GM19372 (cell line): Measurements from ENCODE around the gene KIF5A.
A peak's percentile ranks its signal among the peaks of the same experiment; 100 is the strongest.
"Not testable (repeated sequence)": the region's sequence is repeated elsewhere in the genome, so short reads cannot be mapped to it uniquely, and the experiment has no call there.

ENCODE experiments used
- ATAC-seq: cut with Tn5 transposase; IDR thresholded peaks from one replicate; pipeline ENCODE4 v1.9.1; 2021; ENCODE audit warnings: mild to moderate bottlenecking, low read depth, moderate library complexity; ENCODE audit not compliant: unreplicated experiment

Gene KIF5A

DNA sequence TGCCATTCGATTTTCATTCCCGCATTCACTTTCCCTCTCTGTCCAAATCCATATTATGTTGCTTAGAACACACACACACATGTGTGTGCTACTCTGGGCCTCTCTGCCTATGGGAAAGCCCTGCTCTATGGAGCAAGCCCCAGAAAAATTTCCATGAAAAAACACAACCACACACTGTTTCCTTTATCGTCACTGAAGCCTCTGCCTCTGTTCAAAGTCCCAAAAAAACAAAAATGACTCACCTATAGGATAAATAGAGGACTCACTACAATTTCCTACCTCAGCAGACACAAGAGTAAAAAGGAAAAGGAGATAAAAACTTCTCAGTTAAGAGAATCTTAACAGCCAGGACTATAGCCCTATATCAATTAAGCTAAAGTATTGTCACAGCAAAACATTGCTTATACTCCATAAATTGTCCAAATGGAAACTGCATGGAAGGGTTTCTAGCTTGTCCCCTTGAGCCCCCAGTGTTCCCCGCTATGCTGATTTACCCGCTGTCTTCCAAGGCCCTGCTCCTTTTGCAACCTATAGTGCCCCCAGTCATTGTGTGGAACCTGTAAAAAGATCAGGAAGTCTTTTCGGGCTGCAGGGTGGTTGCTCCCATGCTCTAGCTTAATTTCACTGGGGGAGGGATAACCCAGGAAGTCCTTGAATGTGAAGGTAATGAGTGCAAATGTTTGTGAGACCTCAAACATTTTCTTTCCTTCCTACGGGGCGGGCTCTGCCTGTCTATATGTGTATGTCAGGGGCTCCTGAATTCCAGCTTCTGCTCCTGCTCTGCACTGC lies 30.0 kb downstream of the KIF5A start:
- no peak for ATAC-seq

DNA sequence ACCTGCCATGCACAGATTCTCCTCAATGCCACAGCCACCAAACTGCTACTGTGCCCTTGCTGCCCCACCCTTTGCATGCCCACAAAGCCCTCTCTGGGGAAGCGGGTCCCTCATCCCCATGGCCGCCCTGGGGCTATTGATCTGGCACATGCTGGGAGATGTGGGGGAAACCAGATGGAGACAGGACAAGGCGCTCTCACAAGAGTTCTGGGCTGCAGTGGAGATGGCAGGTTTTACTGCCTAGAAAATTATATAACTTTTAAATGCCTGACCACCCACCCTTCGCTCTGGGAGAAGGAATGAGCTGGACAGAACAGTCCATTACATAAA lies 30.6 kb downstream of the KIF5A start:
- no peak for ATAC-seq

DNA sequence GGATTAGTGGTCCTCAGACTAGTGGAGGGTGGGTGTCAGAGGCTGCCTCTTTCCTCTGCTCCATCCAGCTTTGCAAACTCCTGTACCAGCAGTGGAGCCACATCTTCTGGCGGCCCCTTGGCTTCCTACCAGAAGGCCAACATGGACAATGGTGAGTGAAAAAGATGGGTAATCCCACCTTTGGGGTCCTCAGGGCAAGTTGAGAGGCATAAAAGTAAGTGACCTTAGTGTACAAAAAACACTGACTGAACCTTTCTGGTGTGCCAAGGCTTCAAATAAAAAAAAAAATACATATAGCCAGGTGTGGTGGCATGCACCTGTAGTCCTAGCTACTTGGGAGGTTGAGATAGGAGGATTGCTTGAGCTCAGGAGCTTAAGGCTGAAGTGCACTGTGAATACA lies 32.0 kb downstream of the KIF5A start:
- no peak for ATAC-seq

DNA sequence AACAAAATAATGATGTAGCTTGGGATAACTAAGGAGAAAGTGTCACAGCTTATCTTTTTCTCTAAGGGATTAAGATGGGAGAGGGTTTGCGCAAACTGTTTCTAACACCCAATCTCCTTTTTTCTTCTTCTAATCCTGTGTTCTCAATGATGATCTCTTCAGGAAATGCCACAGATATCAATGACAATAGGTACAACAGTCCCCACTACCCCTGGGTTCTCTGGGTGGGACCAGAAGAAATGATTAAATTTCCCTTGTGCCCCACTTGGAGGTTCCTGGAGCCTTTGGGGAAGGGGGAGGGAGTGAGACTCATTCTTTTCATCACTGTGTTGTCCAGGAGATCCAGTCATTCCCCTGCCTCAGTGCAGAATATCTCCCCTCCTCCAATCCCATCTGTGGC lies 32.6 kb downstream of the KIF5A start:
- ATAC-seq, result no peak

DNA sequence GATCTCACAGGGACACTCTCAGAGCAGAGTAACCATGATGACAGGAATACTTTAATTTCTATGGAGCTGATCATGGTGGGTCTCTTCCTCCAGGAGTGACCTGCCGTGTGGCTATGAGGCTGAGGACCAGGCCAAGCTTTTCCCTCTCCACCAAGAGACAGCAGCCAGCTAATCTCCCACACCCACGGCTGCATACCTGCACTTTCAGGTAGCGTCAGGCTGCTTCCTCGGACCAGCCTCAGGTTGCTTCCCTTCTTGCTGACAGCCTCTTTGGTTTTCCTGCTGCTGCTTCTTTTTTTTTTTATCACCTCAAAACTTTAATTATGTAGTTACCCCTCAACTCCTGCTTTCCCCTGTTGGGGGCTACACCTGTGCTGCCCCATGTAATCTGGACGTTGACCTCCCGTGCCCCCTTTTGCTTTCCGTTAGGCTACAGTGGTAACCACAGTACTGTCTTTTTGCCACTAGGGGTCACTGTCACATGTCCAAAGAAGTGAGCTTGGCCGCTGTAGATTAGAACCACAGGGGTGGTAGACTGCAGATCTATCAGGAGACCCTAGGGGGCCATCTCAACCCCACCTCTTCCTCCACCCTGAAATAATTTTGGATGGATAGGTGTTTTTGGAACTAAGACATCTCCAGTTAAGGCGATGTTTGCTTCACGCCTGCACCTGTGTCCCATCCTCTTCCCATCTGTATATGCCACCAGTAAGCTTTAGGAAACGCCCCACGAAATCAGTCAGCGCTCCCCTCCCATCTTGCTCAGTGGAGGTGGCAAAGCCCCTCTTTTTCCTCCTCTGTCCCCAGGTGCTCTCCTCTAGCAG lies 33.4 kb downstream of the KIF5A start:
- ATAC-seq, result peak; percentile 98

DNA sequence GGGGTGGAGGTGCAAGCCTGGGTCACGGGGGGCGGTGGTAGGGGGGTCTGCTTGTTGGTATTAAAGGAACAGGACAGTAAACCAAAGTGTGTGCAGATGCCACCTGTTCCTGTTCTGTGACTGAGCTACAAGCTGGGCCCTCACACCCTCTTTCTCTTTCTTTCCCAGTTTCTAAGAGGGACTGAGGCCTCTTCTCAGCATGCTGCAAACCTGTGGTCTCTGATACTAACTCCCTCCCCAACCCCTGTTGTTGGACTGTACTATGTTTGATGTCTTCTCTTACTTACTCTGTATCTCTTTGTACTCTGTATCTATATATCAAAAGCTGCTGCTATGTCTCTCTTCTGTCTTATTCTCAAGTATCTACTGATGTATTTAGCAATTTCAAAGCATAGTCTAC lies 34.2 kb downstream of the KIF5A start:
- ATAC-seq, result no peak

DNA sequence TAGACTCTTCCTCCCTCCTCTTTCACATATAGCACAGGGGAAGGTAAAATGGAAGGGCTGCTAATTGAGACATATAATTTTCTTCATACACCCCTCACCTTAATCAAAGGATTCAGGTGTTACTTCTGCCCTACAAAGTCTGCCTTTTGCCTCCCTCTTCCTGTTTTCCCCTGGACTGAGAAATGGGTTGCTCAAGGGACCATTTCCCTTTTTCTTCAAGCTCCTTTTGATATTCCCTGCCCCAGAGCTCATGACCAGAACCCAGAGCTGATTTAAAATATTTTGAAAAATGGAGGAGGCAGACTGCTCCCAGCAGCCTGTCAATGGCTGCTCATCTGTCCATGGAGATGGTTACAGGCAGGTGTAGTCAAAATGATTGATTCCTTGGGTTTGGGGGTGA lies 34.8 kb downstream of the KIF5A start:
- no peak for ATAC-seq

DNA sequence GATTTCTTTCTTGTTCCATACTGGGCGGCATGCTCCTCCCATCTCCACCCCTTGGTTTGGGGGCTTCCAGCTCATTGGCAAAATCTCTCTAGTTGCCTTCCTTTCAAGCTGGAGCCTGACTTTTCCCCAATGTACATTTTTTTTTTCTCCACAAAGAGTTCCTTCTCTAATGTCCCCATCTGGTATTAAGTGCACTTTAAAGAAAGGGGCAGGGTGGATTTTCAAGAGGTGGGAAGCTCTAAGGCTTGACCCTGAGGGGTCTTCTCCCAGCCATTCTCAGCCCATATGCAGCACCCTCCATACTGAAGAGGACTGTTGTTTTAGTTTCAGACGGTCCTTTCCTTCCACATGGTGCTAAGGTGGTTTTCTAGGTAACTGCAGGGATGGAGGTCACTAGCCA lies 35.3 kb downstream of the KIF5A start:
- ATAC-seq, result no peak

DNA sequence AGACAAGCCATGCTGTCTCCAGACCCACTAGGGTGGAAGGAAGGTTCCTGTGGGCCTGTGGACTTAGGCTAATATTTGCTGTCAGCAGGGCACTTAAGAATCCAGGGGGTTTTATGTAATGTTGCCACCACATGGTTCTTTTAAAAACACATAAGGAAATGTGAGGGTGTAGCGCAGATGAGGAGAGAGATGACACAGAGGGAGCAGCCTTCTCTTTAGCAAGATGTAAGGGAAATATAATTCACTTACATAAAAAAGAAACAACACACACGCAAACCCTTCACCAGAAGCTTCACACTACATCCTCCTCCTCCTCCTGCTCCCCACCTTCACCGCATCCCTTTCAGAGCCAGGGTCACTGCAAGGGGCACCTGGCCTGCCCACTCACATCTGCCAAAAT lies 36.3 kb downstream of the KIF5A start:
- ATAC-seq, result no peak

DNA sequence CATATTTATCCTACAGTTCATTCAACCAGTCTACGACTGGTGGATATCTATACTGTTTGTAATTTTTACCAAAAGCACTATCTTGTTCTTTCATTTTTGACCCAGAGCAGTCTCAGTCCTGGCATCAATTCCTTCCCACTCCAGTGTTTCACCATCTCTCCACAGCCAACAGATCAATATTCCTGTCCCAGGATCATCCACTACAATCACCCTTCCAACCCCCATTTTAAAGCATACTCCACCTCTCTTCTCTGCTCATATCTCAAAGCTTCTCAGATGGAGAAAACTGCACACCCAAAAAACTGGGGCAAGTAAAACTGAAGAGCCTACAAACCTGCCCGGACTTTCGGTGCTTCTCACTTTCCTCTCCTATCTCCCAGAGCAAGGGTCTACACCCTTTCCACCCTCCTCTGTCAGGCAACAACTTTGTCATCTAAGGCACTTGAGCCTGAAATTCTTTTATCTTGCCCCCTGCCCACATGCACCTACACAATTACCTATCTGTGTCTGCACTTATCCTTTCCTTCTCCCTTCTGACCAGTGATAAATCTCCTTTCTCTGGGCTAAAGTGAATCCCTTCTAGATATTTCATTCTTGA lies 37.1 kb downstream of the KIF5A start:
- ATAC-seq, result no peak

DNA sequence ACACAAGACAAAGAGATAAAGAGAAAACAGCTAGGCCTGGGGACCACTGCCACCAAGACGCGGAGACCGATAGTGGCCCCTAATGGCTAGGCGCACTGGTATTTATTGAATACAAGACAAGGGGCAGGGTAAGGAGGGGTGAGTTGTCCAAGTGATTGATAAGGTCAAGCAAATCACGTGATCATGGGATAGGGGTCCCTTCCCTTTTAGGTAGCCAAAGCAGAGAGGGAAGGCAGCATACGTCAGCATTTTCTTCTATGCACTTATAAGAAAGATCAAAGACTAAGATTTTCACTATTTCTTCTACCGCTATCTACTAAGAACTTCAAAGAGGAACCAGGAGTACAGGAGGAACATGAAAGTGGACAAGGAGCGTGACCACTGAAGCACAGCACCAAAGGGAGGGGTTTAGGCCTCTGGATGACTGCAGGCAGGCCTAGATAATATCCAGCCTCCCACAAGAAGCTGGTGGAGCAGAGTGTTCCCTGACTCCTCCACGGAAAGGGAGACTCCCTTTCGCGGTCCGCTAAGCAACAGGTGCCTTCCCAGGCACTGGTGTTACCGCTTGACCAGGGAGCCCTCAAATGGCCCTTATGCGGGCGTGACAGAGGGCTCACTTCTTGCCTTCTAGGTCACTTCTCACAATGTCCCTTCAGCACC lies 39.2 kb downstream of the KIF5A start:
- not testable (repeated sequence) for ATAC-seq

DNA sequence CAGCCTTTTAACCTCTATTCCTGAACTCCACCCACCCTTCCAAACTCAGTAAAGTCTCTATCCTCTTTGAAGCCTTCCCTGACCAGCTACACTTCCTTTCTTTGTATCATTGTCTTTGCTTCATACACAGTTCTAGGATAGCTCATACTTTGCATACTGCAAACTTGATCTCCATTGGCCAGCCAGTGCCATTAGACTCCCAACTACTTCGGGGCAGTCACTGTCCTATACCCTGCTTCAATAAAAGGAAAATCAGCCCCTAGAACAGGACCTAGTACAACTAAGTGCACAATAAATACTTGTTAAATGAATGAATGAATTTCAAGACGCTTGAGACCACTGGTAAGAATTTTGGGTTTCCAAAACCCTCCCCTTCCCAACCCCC lies 40.6 kb downstream of the KIF5A start:
- no peak for ATAC-seq

DNA sequence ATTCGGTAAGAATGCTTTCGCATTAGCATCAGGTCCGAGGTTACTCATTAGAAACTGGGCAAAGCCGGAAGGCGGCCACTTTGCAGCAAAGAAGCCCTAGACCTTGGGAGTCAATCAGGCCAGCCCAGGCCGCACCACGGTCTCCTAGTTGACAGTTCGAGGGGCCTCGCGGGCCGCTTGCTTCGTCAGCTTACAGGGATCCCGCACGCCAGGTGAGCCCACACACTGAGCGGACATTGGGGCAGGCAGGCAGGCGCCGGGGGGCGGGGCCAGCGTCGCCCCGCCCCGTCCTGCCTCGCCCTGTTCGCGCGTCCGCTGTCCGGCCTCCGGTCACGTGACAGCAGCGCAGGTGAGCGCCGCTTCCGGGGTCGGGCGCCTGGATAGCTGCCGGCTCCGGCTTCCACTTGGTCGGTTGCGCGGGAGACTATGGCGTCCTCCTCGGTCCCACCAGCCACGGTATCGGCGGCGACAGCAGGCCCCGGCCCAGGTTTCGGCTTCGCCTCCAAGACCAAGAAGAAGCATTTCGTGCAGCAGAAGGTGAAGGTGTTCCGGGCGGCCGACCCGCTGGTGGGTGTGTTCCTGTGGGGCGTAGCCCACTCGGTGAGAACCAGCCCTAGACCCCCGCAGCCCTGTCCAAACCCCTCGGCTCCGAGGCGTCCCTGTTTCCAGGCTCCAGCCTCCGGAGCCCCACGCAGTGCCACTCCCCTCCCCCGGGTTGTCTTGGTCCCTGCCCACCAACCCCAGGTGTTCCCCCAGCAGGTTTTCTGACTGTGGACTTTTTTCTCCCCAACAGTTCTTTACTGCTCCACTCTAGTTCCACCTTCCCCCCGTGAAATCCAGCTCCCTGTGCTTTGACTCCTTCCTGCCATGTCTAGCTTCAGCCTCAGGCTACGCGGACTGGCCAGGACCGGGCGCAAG lies 41.3 kb downstream of the KIF5A start, which contains the start of gene PIP4K2C:
PIP4K2C (plus strand) TSS at position 329 of the 918 bp plus-strand sequence; CDS start at position 427, 98 bp downstream.
- ATAC-seq, result peak; percentile 98

DNA sequence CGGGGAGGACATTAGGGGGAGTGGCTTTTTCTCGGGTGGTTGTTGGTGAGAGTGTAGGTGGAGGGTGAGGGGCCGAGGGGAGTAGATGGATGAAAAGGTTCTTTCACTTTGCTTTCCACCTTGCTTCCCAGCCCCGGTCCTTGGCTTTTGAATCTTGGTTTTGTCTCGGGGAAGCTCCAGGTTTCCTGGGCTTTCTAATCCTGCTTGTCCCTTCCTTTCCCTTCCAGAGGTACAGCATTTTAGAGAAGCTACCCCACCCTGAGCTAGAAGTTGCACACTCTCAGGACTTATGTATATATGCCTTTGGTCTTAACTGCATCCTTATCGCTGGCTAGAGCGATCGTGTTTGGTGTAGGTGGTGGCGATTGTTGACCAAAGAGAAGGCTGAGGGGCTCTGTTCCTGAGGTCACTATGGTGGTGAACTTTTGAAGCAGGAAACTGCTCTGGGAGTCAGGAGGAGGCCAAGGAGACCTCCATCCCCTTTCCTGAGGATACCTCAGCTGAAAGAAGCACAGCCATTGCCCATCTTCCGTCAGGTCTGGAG lies 42.0 kb downstream of the KIF5A start:
- no peak for ATAC-seq

DNA sequence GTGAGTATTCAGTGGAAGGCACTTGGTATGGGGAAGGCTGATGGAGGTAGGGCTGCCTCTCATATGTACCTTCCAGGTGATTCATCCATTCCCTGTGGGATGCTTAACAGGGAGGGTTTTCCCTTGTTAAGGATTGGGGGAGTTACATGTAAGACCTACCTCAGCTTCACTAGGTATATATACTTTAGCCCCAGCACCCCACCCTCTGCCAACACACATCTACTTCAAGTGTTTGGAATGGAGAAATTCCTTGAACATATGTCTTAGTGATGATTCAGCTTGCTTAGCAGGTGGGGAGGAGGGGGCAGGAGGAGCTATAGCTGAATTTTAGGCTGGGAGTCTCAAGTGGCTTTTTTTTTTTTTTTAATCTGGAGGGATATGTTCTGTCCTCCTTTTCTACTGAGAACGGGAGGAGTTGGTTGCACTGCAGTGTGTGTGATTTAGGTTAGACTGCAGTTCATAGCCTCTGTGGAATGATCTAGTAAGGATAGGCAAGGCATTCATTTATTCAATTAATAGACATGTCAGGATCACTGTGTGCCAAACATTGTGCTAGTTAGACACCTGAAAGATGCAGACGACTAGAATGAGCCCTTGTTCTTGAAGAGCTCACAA lies 42.8 kb downstream of the KIF5A start:
- ATAC-seq, result no peak

DNA sequence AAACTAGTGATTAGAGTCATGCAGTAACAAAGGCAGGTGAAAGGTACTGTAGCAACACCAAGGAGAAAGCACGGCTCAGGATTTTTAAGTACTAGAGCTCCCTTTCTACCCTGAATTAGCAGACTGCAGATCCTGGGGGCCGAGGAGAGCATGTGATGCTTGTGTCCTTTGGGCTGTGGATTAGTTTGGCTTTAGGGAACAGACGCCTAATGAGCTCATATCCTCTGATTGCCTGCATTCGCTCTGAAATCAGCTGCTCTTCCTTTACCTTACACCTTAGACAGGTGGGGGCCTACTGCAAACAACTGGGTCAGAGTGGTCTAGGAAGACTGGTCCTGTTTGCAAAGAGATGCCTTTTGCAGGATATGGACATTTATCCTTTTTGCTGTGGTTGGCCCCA lies 43.3 kb downstream of the KIF5A start:
- no peak for ATAC-seq

DNA sequence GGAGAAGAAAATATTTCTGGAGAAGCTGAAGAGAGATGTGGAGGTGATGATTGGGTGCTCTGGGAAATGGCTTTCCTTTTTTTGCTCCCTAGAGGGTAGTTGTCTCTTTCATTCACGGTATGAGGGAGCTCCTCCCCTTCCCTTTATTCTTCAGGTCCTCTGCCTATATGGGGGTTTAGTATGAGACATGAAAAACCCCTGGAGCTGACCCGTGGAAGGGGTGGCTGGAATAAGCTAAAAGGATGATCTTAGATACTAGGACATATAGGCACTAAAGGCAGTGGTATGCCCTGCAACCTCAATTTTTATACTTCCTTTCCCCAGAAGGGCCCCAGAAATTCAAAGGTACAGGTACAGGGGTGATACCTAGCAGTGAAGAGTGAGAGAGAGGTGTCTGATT lies 50.6 kb downstream of the KIF5A start:
- ATAC-seq, result no peak

DNA sequence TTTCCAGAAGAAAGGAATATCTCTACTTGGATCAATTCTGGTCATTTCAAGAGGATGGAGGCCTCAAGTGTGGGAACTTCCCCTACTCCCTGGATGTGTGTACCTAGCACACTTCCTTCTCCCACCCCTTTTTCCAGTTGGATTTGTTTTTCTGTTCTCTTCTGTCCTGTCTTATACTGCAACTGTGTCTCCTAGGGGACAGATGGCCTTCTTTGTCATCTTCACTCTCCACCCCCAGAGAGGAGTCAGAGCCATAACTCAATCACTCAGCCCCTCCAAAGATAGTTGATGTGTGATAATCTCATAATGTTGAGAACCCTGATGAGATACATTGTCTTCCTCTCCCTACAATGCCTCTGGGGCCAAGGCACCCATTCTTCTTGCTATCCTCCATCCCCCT lies 52.7 kb downstream of the KIF5A start:
- no peak for ATAC-seq

DNA sequence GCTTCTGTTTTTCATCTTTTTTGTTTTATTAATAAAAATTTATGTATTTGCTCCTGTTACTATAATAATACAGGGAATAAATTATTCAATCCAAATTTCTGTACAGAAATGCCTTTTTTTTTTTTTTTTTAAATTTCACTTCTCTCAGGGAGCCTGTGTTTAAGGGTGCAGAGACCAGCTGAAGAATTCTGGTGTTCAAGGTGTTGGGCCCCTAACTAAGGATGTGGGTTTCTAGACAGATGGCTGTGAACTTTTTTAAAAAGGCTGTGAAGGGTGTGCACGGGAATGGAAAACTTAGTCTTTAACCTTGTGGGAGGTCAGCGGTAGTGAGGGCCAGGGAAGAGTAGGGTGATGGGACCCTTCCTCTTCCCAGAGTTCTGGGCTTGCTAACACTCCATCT lies 53.5 kb downstream of the KIF5A start:
- no peak for ATAC-seq
